LNCAP (cell line): ENCODE measurements around the gene CYBB.

ENCODE experiments used
- TF ChIP-seq, protein P1 (sequence below): fragments of 450-650 bp; IDR thresholded peaks from 2 replicates; pipeline ENCODE4 v1.5.1; 2017; ENCODE audit warnings: mild to moderate bottlenecking

The CYBB gene

DNA sequence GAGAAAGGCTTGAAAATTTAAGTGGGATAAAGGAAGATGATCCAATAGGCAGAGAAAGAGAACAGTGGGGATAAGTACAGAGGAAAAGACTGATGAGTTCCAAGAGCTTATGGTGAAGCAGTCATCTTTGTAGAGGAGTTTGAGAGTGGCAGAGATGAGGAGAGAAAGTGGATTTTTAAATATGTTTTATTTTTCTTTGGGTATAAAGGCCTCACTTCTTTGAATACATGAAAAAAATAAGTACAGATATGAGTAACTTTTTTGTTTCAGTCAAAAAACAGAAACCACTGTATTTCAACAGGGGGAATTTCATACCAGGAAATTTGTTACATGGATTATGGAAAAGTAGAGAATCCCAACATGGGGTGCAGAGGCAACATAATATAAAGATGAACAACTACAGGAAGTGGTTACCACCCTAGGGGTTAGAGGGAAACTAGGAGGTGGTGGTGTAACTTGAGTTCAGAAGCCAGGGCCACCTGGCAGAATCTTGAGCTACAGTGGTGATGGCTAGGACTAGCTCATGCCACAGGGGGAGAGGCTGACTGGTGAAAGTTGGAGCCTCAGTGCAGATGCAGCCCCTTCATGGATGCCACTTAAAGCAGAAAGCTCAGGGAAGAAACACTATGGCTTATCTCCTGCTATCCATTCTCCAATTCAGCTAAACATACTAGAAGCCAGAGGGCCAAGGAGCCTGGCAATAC is 3.4 kb upstream of the CYBB start:
- TF ChIP-seq, protein P1, sequence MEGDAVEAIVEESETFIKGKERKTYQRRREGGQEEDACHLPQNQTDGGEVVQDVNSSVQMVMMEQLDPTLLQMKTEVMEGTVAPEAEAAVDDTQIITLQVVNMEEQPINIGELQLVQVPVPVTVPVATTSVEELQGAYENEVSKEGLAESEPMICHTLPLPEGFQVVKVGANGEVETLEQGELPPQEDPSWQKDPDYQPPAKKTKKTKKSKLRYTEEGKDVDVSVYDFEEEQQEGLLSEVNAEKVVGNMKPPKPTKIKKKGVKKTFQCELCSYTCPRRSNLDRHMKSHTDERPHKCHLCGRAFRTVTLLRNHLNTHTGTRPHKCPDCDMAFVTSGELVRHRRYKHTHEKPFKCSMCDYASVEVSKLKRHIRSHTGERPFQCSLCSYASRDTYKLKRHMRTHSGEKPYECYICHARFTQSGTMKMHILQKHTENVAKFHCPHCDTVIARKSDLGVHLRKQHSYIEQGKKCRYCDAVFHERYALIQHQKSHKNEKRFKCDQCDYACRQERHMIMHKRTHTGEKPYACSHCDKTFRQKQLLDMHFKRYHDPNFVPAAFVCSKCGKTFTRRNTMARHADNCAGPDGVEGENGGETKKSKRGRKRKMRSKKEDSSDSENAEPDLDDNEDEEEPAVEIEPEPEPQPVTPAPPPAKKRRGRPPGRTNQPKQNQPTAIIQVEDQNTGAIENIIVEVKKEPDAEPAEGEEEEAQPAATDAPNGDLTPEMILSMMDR = no peak

DNA sequence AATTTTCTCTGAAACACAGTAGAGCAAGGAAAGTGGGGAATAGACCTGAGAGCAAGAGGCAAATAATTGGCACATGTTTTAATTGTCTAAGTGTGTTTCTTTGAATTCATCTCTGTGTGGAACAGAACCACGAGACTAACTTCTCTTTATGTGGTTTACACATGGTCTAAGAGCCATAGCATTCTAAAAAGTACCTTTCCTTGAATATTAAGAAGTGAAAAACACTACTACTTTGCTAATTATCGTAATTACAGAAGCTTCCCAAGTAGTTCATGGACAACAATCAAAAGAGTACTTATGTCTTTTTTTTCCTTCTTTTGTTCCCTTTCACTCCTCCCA is 2.9 kb upstream of the CYBB start:
- TF ChIP-seq, protein P1 = no peak

DNA sequence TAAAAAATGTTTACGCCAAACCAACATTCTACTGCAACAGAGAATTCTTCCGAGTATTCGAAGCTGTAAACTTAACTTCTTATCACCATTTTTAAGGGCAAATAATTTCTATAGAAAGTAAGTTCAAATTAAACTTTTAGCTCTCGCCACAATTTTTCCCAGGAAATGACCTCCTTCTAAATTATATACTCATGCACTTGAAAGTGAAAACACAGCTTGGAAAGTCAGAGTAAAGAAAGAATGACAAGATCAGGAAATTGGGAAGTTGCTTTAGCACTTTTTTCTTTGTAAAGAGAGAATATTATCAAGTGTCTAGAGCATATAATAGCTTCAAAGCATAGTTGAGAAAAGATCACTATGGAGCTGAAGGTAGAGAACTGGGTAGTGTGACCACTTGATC is 1.2 kb downstream of the CYBB start:
- TF ChIP-seq, protein P1 = no peak

DNA sequence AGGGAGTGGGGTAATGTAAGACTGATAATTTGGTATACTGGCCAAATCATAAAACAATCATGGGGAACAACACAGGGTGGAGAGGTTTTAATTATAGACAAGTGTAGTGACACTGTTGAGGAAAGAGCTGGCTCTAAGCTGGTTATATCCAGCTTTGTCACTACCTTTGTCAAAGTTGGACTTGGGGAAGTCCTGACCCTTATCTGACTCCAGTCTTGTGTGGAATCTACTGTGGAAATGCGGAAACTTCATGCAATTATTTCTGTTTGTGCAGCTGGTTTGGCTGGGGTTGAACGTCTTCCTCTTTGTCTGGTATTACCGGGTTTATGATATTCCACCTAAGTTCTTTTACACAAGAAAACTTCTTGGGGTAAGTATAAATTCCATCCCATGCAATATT is 2.0 kb downstream of the CYBB start:
- TF ChIP-seq, protein P1 = no peak

DNA sequence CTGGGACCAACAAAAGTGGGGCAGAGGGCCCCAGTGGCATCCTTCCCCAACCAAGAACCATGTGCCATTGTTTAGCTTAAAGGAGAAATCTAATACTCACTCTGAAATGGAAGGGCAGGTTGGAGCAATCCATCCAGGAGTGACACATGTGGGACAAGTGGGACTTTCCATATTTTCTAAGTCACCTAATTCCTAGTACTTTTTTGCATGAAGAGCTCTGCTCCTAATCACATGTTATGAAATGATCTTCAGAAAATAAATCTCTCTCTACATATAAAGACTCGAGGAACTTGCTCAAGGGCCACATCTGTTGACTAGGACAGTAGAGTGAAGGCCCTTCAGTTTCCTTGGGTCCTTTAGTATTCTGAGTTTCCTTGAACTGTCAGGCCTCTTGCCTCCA is 2.5 kb downstream of the CYBB start:
- TF ChIP-seq, protein P1 = no peak

DNA sequence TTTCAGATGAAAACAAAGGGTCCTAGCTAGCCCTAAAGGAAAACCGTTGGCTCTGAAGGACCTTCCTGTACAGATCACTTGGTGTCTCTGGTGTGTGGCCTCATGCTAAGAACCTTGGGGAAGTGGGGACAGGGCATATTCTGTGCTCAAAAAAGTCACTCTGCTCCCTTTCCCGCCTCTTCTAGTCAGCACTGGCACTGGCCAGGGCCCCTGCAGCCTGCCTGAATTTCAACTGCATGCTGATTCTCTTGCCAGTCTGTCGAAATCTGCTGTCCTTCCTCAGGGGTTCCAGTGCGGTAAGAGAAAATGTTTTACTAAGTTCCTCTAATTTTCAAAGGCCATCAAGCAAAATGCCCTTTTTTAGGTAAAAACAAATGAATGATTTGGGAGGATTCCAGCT is 3.4 kb downstream of the CYBB start:
- TF ChIP-seq, protein P1 = no peak

DNA sequence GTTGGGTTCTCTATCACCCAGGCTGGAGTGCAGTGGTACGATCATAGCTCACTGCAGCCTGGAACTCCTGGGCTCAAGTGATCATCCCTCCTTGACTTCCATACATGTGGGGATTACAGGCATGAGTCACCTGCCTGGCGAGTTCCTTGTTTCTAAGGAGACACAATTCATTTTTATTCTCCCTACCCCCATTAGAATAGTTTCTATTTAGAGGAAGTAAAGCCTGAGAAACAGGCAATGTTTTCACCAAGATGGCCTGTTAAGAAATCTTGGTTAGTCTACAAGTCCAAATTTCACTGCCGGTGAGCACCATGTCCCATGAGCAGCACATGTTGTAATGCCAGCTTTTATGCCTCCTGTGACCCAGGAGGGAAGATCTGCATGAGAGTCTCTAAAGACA is 5.7 kb downstream of the CYBB start:
- TF ChIP-seq, protein P1 = no peak
